DND-41 (cell line): Measurements from ENCODE around the gene IFNG.

ENCODE experiments used
- ATAC-seq: fragments of 200-7000 bp; cut with Tn5 transposase; 3 replicates; pipeline ENCODE4 v1.9.1; 2021; ENCODE audit warnings: low read depth; ENCODE audit not compliant: insufficient read depth
- DNase-seq: peaks from one replicate; pipeline ENCODE4 v3.0.0-alpha.2; 2020
- H2AFZ ChIP-seq: 2 replicates; pipeline ENCODE4 v1.6.0; 2012; ENCODE audit warnings: low read depth, low read length
- H3K27ac ChIP-seq: 2 replicates; pipeline ENCODE4 v1.5.1; 2012; ENCODE audit warnings: low read length, inconsistent platforms
- H3K27me3 ChIP-seq: fragments of 200-600 bp; sonication (generic); 2 replicates; pipeline ENCODE4 v1.6.0; 2012; ENCODE audit warnings: low read length, mild to moderate bottlenecking, inconsistent platforms; ENCODE audit not compliant: insufficient read depth, poor library complexity
- H3K36me3 ChIP-seq: 2 replicates; pipeline ENCODE4 v1.5.1; 2012; ENCODE audit warnings: low read length, inconsistent platforms; ENCODE audit not compliant: insufficient read depth
- H3K4me1 ChIP-seq: 2 replicates; pipeline ENCODE4 v1.5.1; 2012; ENCODE audit warnings: mild to moderate bottlenecking, low read length; ENCODE audit not compliant: insufficient read depth
- H3K4me2 ChIP-seq: 2 replicates; pipeline ENCODE4 v1.6.0; 2012; ENCODE audit warnings: mild to moderate bottlenecking, moderate library complexity, low read length, inconsistent platforms; ENCODE audit not compliant: insufficient read depth
- H3K4me3 ChIP-seq, 2 experiments: fragments of 200-600 bp in 1 of 2; shearing (Covaris generic) in 1 of 2; 2 replicates each; pipeline ENCODE4 v1.5.1; 2012 to 2016; ENCODE audit warnings: inconsistent platforms in 2 of 2, low read length in 2 of 2, mild to moderate bottlenecking in 2 of 2, low read depth in 1 of 2, moderate library complexity in 1 of 2
- H3K79me2 ChIP-seq: 2 replicates; pipeline ENCODE4 v1.6.0; 2012; ENCODE audit warnings: low read length, inconsistent platforms; ENCODE audit not compliant: insufficient read depth
- H3K9ac ChIP-seq: 2 replicates; pipeline ENCODE4 v1.6.0; 2012; ENCODE audit warnings: low read depth, mild to moderate bottlenecking, inconsistent platforms, low read length, moderate library complexity
- H3K9me3 ChIP-seq: 2 replicates; pipeline ENCODE4 v1.5.1; 2012; ENCODE audit warnings: low read length, moderate library complexity, mild to moderate bottlenecking, inconsistent platforms; ENCODE audit not compliant: insufficient read depth, severe bottlenecking
- H4K20me1 ChIP-seq: 2 replicates; pipeline ENCODE4 v1.6.0; 2012; ENCODE audit warnings: low read length; ENCODE audit not compliant: insufficient read depth
- EZH2 ChIP-seq: IDR thresholded peaks from 3 replicates; pipeline ENCODE4 v1.6.1; 2012; ENCODE audit warnings: borderline replicate concordance, low read depth, mild to moderate bottlenecking, moderate library complexity, low read length, inconsistent platforms; ENCODE audit not compliant: severe bottlenecking
- TF ChIP-seq, protein P1 (sequence below): IDR thresholded peaks from 2 replicates; pipeline ENCODE4 v1.5.1; 2012; ENCODE audit warnings: borderline replicate concordance, low read length, moderate library complexity, mild to moderate bottlenecking; ENCODE audit not compliant: poor library complexity, severe bottlenecking; ENCODE audit errors: extremely low read depth

IFNG gene

GRCh38 chr12:68140556-68140955 lies 19.0 kb downstream of the IFNG start:
- no peak overlapping the region for H2AFZ ChIP-seq
- no peaks in the 10 kb centered on the region for H3K36me3 ChIP-seq
- no peak overlapping the region for H3K9ac ChIP-seq
- ATAC-seq (no peak), DNase-seq (no peak)
- no peak overlapping the region for H3K4me3 ChIP-seq
- H3K4me2 ChIP-seq, result no peak overlapping the region
- no peak overlapping the region for H3K27ac ChIP-seq
- TF ChIP-seq, protein P1, sequence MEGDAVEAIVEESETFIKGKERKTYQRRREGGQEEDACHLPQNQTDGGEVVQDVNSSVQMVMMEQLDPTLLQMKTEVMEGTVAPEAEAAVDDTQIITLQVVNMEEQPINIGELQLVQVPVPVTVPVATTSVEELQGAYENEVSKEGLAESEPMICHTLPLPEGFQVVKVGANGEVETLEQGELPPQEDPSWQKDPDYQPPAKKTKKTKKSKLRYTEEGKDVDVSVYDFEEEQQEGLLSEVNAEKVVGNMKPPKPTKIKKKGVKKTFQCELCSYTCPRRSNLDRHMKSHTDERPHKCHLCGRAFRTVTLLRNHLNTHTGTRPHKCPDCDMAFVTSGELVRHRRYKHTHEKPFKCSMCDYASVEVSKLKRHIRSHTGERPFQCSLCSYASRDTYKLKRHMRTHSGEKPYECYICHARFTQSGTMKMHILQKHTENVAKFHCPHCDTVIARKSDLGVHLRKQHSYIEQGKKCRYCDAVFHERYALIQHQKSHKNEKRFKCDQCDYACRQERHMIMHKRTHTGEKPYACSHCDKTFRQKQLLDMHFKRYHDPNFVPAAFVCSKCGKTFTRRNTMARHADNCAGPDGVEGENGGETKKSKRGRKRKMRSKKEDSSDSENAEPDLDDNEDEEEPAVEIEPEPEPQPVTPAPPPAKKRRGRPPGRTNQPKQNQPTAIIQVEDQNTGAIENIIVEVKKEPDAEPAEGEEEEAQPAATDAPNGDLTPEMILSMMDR, result no peak
- no peak for TF ChIP-seq EZH2
- H4K20me1 ChIP-seq, result no peaks in the 10 kb centered on the region
- H3K9me3 ChIP-seq, result no peaks in the 10 kb centered on the region
- H3K79me2 ChIP-seq, result no peaks in the 10 kb centered on the region
- H3K4me1 ChIP-seq, result 0 out of 2 replicates have a peak, but pooled peaks cover 5% of the 10 kb centered on the region
- no peaks in the 10 kb centered on the region for H3K27me3 ChIP-seq

GRCh38 chr12:68139941-68140340 lies 19.6 kb downstream of the IFNG start:
- Histone ChIP-seq H3K27me3 (no peaks in the 10 kb centered on the region), H3K27ac (no peak overlapping the region), H3K79me2 (no peaks in the 10 kb centered on the region), H4K20me1 (no peaks in the 10 kb centered on the region), H3K4me1 (0 out of 2 replicates have a peak, but pooled peaks cover 5% of the 10 kb centered on the region), H3K9ac (no peak overlapping the region), H3K9me3 (no peaks in the 10 kb centered on the region), H3K4me2 (no peak overlapping the region), H3K4me3 (no peak overlapping the region), H3K36me3 (no peaks in the 10 kb centered on the region), H2AFZ (no peak overlapping the region)
- no peak for ATAC-seq
- no peak for DNase-seq
- no peak for TF ChIP-seq EZH2

GRCh38 chr12:68139001-68139400 lies 20.5 kb downstream of the IFNG start:
- Histone ChIP-seq H3K79me2 (no peaks in the 10 kb centered on the region), H3K9me3 (no peaks in the 10 kb centered on the region), H3K27ac (no peak overlapping the region), H2AFZ (no peak overlapping the region), H4K20me1 (no peaks in the 10 kb centered on the region), H3K36me3 (no peaks in the 10 kb centered on the region), H3K4me1 (0 out of 2 replicates have a peak, but pooled peaks cover 5% of the 10 kb centered on the region), H3K4me3 (no peak overlapping the region), H3K9ac (no peak overlapping the region), H3K4me2 (no peak overlapping the region), H3K27me3 (no peaks in the 10 kb centered on the region)
- no peak for DNase-seq
- TF ChIP-seq, protein P1, result no peak
- no peak for TF ChIP-seq EZH2
- ATAC-seq, result no peak

DNA sequence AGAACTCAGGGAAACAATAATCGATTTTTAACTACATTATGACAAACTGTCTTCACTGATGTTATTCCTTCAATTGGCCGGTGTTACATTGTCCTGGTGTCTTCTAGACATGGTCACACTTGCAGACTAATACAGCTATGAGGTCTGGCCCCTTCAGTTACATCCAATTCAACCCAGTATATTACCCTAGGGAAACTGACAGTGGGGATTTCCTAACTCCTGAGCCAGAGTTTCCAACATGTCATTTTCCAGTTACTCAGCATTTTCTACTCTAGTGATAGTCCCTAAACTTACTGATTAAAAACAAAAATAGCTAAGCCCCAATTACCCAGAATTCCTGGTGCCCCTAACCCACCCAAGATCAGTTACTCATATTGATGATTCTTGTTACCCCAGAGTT lies 21.1 kb downstream of the IFNG start:
- Histone ChIP-seq H3K79me2 (no peaks in the 10 kb centered on the region), H4K20me1 (no peaks in the 10 kb centered on the region), H3K4me1 (0 out of 2 replicates have a peak, but pooled peaks cover 5% of the 10 kb centered on the region), H3K27ac (no peak overlapping the region), H3K27me3 (no peaks in the 10 kb centered on the region), H3K36me3 (no peaks in the 10 kb centered on the region), H3K9ac (no peak overlapping the region), H3K9me3 (no peaks in the 10 kb centered on the region), H3K4me2 (no peak overlapping the region), H3K4me3 (no peak overlapping the region), H2AFZ (no peak overlapping the region)
- ATAC-seq (no peak), DNase-seq (no peak)
- TF ChIP-seq, protein P1, result no peak
- TF ChIP-seq EZH2, result no peak
